SK-N-SH (cell line): ENCODE results near the gene EIF3B. TPM values are rescaled to one million over a fixed set of nuclear protein-coding genes. Genes with fewer than 3 reads are reported as not detected.

Experiments
- CTCF ChIA-PET: fragments of 300-600, 350-600 bp; formaldehyde crosslinking; extraction: SDS; loops from one replicate; lab custom pipeline; 2021; lab: Yijun Ruan, JAX
- POLR2A ChIA-PET: fragments of 350-600 bp; sonication (Branson Sonifier 250); formaldehyde crosslinking; extraction: SDS; loops from one replicate; lab custom pipeline; 2020; ENCODE audit warnings: antibody characterized with exemption, inconsistent platforms; lab: Yijun Ruan, JAX
- DNase-seq: peaks from one replicate; pipeline ENCODE4 v3.0.0; 2012
- H2AFZ ChIP-seq: fragments of 200-600 bp; sonication (generic); 2 replicates; pipeline ENCODE4 v1.8.1; 2016; ENCODE audit warnings: antibody characterized with exemption, mild to moderate bottlenecking, low read depth
- H3F3A ChIP-seq: fragments of 200-600 bp; sonication (generic); replicated peaks from 2 replicates; pipeline ENCODE3; 2016; ENCODE audit warnings: antibody characterized with exemption, mild to moderate bottlenecking; ENCODE audit not compliant: insufficient read depth
- H3K27ac ChIP-seq, 2 experiments: fragments of 200-500 bp in 1 of 2; fragments of 200-600 bp in 1 of 2; sonication (Bioruptor generic) in 1 of 2; sonication (generic), shearing (Covaris generic) in 1 of 2; 2 replicates each; pipeline versions ENCODE4 v1.5.1 to v1.6.1; 2014 to 2016; ENCODE audit warnings: low read depth in 2 of 2, inconsistent platforms in 1 of 2, low read length in 1 of 2, mild to moderate bottlenecking in 1 of 2, mixed read lengths in 1 of 2
- H3K27me3 ChIP-seq: fragments of 200-600 bp; sonication (generic), shearing (Covaris generic); 2 replicates; pipeline ENCODE4 v1.6.1; 2016; ENCODE audit warnings: mixed run types; ENCODE audit not compliant: insufficient read depth
- H3K36me3 ChIP-seq, 2 experiments: fragments of 200-500 bp in 1 of 2; fragments of 200-600 bp in 1 of 2; sonication (Bioruptor generic) in 1 of 2; sonication (generic) in 1 of 2; replicated peaks in 1 of 2; 2 replicates each; pipeline versions ENCODE3 to v1.5.1; 2014 to 2016; ENCODE audit warnings: low read length in 1 of 2, mild to moderate bottlenecking in 1 of 2; ENCODE audit not compliant: insufficient read depth in 2 of 2, control insufficient read depth in 1 of 2
- H3K4me1 ChIP-seq, 2 experiments: fragments of 200-500 bp in 1 of 2; fragments of 200-600 bp in 1 of 2; sonication (Bioruptor generic) in 1 of 2; sonication (generic), shearing (Covaris generic) in 1 of 2; 2 replicates each; pipeline versions ENCODE4 v1.5.1 to v1.6.1; 2014 to 2016; ENCODE audit warnings: low read depth in 1 of 2, low read length in 1 of 2, mixed run types in 1 of 2; ENCODE audit not compliant: insufficient read depth in 2 of 2, control insufficient read depth in 1 of 2
- H3K4me2 ChIP-seq: fragments of 200-600 bp; sonication (generic), shearing (Covaris generic); 2 replicates; pipeline ENCODE4 v1.6.1; 2017; ENCODE audit warnings: mixed run types
- H3K4me3 ChIP-seq, 2 experiments: fragments of 200-500 bp in 1 of 2; fragments of 200-600 bp in 1 of 2; sonication (Bioruptor generic) in 1 of 2; sonication (generic), shearing (Covaris generic) in 1 of 2; 2 replicates each; pipeline versions ENCODE4 v1.5.1 to v1.8.1; 2014 to 2016; ENCODE audit warnings: low read depth in 2 of 2, inconsistent platforms in 1 of 2, low read length in 1 of 2, mild to moderate bottlenecking in 1 of 2, mixed read lengths in 1 of 2, moderate library complexity in 1 of 2
- H3K79me2 ChIP-seq: fragments of 200-600 bp; sonication (generic); 2 replicates; pipeline ENCODE4 v1.8.1; 2017; ENCODE audit warnings: mild to moderate bottlenecking; ENCODE audit not compliant: insufficient read depth
- H3K9ac ChIP-seq: fragments of 200-600 bp; sonication (generic); 2 replicates; pipeline ENCODE4 v1.6.1; 2017; ENCODE audit warnings: mixed run types
- H3K9me2 ChIP-seq: fragments of 200-600 bp; sonication (generic); 2 replicates; pipeline ENCODE4 v1.6.1; 2017; ENCODE audit warnings: mixed run types
- H3K9me3 ChIP-seq: fragments of 200-600 bp; sonication (generic); 2 replicates; pipeline ENCODE4 v1.6.1; 2017; ENCODE audit warnings: mixed run types, mild to moderate bottlenecking, moderate library complexity
- H4K20me1 ChIP-seq: fragments of 200-600 bp; sonication (generic); 2 replicates; pipeline ENCODE4 v1.6.1; 2017; ENCODE audit warnings: mild to moderate bottlenecking, mixed run types; ENCODE audit not compliant: insufficient read depth
- ELF1 ChIP-seq: IDR thresholded peaks from 2 replicates; pipeline ENCODE4 v1.4.0; 2012
- WGBS: methylation state at CpG from one replicate; pipeline ENCODE4 v1.1.6; 2017; ENCODE audit warnings: low lambda C conversion rate; 5-methylcytosine and 5-hydroxymethylcytosine counted together
- polyA plus RNA-seq, 3 experiments: library from polyadenylated mRNA; depleted of rRNA; stranded (reverse); fragments of >200 nt; gene quantifications; 2 replicates each; pipeline ENCODE4 v1.2.3, GENCODE V29; 2012
- small RNA-seq, 7 experiments: library from RNA; depleted of rRNA; stranded (forward); fragments of <200 nt; gene quantifications; one replicate each; pipeline ENCODE3, GENCODE V24; 2012

The EIF3B gene
- polyA plus RNA-seq, 1 of the 3 experiments (the other 2 are of a cell fraction), result 151 TPM

DNA sequence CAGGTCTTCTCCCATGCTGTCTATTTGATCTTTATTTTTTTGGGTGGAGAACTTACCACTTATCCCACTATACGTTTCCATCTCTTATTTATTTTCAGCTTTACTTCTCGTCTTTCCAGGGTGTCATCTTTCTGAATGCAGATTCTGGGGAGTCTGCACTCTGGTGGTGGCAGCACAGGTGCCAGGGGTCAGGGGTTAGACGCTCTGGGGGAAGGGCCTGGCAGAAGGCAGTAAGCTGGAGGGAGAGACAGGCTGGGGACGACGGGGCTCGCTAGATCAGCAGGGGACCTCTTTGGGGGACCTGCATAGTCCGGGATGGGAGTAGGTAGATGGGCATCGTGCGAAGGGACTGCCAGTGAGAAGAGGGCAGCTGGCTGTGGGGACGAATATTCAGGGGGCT lies 71.1 kb downstream of the EIF3B start:
- H3F3A ChIP-seq, result no peaks in the 10 kb centered on the region
- WGBS, result 93% methylated on average over 10 of the region's 10 CpGs
- H3K79me2 ChIP-seq, result peaks cover 4% of the 10 kb centered on the region
- H3K4me3 ChIP-seq, result no peak overlapping the region
- H4K20me1 ChIP-seq, result no peaks in the 10 kb centered on the region
- H3K4me1 ChIP-seq, result no peaks in the 10 kb centered on the region; a peak in 1 of 4 replicates
- H3K9me3 ChIP-seq, result peaks cover 2% of the 10 kb centered on the region; the same call in 1 of the 2 replicates
- no peak for TF ChIP-seq ELF1
- H3K9me2 ChIP-seq, result no peaks in the 10 kb centered on the region
- ChIA-PET POLR2A (no interaction called here), CTCF (interaction anchor here (0.6 to 1.6 kb wide), 2 partner anchors 21 to 43 kb away, joined by 3 to 7 read pairs; no protein-coding TSS in a partner anchor)
- no peak overlapping the region for H3K27ac ChIP-seq
- peaks cover 0 to 7% of the 10 kb centered on the region in 2 experiments for H3K36me3 ChIP-seq
- DNase-seq, result no peak
- no peak overlapping the region for H3K4me2 ChIP-seq
- H3K9ac ChIP-seq, result no peak overlapping the region
- no peak overlapping the region for H2AFZ ChIP-seq
- no peaks in the 10 kb centered on the region for H3K27me3 ChIP-seq

Small RNAs within 50 kb of the gene (small RNA-seq; reads per million reads assigned to genes)
- 0 reads per million in 7 experiments for gene AC004840.2

Other genes with a start within 250 kb of the EIF3B start
- gene MAD1L1, start 121.9 kb upstream of the EIF3B start, polyA plus RNA-seq (2012; rRNA removed), result 28.7 and 46.2 TPM in 2 replicates
- gene MRM2, start 112.6 kb upstream of the EIF3B start, polyA plus RNA-seq (2012; rRNA removed), result 30.7 and 34.8 TPM in 2 replicates
- 79.5 and 98.1 TPM in 2 replicates for gene NUDT1, start 112.6 kb upstream of the EIF3B start, polyA plus RNA-seq (2012; rRNA removed)
- 20.6 and 21.1 TPM in 2 replicates for gene SNX8, start 40.4 kb upstream of the EIF3B start, polyA plus RNA-seq (2012; rRNA removed)
- gene CHST12, start 48.8 kb downstream of the EIF3B start, polyA plus RNA-seq (2012; rRNA removed), result 26.7 and 32.7 TPM in 2 replicates
- not detected in 2 replicates for gene GRIFIN, start 121.6 kb downstream of the EIF3B start, polyA plus RNA-seq (2012; rRNA removed)
- 7.6 and 9.4 TPM in 2 replicates for gene LFNG, start 164.9 kb downstream of the EIF3B start, polyA plus RNA-seq (2012; rRNA removed)
- 34.1 and 36.2 TPM in 2 replicates for gene BRAT1, start 200.7 kb downstream of the EIF3B start, polyA plus RNA-seq (2012; rRNA removed)
- gene IQCE, start 204.2 kb downstream of the EIF3B start, polyA plus RNA-seq (2012; rRNA removed), result 14.4 and 15.1 TPM in 2 replicates